22Rv1 (cell line): ENCODE results near the gene HOXB7.

Experiments
- CTCF ChIP-seq: fragments of 450-650 bp; IDR thresholded peaks from 2 replicates; pipeline ENCODE4 v1.5.1; 2017; ENCODE audit warnings: mild to moderate bottlenecking
- ZFX ChIP-seq: fragments of 450-650 bp; IDR thresholded peaks from 2 replicates; pipeline ENCODE4 v1.6.1; 2017; ENCODE audit warnings: antibody characterized with exemption, borderline replicate concordance

DNA sequence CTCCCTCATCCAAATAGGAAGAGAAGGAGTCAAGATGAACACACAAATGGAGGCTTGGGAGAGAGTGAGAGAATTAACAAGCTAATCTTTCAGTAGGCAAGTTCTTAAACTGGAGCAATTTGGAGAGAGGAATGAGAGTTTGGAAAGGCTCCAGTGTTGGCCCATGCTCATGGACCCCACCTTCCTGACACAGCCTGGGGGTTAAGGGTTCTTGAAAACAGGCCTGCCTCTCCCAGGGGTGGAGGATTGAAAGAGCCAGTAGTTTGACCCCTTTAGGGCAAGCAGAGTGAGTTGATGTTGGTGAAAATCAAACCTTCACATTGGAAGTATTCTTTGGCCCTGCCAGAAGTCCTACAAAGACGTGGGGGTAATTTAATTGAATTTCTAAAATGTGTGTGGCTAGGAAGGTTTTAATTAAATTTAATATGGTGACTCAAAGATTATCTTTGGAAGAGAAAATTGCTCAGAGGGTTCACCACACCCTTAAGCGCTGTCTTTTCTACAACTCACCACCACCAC is 26.5 kb downstream of the HOXB7 start:
- TF ChIP-seq CTCF (no peak), ZFX (no peak)
